Measurements from ENCODE around the gene CHDH.

Gene CHDH

DNA sequence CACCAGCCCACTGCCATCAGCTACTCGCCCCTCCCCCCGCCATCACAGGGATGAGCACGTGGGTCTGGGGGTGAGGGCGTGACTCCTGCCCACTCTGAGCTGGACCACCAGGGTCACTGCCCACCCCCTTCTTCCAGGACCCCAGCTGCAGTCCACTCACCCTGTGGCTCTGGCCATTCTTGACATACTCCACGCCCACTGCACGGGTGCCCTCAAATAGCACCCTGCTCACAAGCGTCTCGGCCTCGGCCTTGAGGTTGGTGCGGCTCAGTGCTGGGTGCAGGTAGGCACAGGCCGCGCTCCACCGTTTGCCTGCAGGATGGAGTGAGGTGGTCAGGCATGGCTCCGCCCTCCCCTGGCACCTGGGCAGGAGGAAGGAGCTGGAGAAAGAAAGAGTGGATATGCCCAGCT is 23.9 kb downstream of the CHDH start:
- no peak overlapping the region for H3K9ac ChIP-seq (ENCODE audit: low read depth, low read length)
- no peak for TF ChIP-seq EZH2 (IDR thresholded peaks at IDR 0.05; ENCODE audit: borderline replicate concordance, low read depth, low read length, severe bottlenecking)
- TF ChIP-seq, protein P1, sequence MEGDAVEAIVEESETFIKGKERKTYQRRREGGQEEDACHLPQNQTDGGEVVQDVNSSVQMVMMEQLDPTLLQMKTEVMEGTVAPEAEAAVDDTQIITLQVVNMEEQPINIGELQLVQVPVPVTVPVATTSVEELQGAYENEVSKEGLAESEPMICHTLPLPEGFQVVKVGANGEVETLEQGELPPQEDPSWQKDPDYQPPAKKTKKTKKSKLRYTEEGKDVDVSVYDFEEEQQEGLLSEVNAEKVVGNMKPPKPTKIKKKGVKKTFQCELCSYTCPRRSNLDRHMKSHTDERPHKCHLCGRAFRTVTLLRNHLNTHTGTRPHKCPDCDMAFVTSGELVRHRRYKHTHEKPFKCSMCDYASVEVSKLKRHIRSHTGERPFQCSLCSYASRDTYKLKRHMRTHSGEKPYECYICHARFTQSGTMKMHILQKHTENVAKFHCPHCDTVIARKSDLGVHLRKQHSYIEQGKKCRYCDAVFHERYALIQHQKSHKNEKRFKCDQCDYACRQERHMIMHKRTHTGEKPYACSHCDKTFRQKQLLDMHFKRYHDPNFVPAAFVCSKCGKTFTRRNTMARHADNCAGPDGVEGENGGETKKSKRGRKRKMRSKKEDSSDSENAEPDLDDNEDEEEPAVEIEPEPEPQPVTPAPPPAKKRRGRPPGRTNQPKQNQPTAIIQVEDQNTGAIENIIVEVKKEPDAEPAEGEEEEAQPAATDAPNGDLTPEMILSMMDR (IDR thresholded peaks at IDR 0.05; ENCODE audit: borderline replicate concordance, extremely low read depth, low read length, poor library complexity, severe bottlenecking): no peak
- DNase-seq: no peak
- H3K4me1 ChIP-seq (ENCODE audit: insufficient read depth, low read length): peaks cover 17% of the 10 kb centered on the region
- H3K4me2 ChIP-seq (ENCODE audit: insufficient read depth, low read length): no peak overlapping the region
- H4K20me1 ChIP-seq (ENCODE audit: insufficient read depth, low read length): peaks cover 8% of the 10 kb centered on the region
- H3K27ac ChIP-seq (ENCODE audit: low read length): no peak overlapping the region
- no peaks in the 10 kb centered on the region for H3K9me3 ChIP-seq (ENCODE audit: insufficient read depth, low read length, severe bottlenecking)
- no peak overlapping the region for H3K4me3 ChIP-seq (ENCODE audit: low read depth in 1 of 2, low read length in 2 of 2)
- no peaks in the 10 kb centered on the region for H3K36me3 ChIP-seq (ENCODE audit: insufficient read depth, low read length)
- peaks cover 19% of the 10 kb centered on the region for H3K27me3 ChIP-seq (ENCODE audit: insufficient read depth, low read length, poor library complexity)
- ATAC-seq (ENCODE audit: insufficient read depth, low read depth): no peak
- no peaks in the 10 kb centered on the region for H3K79me2 ChIP-seq (ENCODE audit: insufficient read depth, low read length)
- no peak overlapping the region for H2AFZ ChIP-seq (ENCODE audit: low read depth, low read length)

- no peak overlapping the region for H2AFZ ChIP-seq (ENCODE audit: low read depth, low read length)
- DNase-seq (peak; percentile 20), ATAC-seq (ENCODE audit: insufficient read depth, low read depth) (peak; percentile 48; the same call in 2 of the 3 replicates)
- H3K27me3 ChIP-seq (ENCODE audit: insufficient read depth, low read length, poor library complexity): peaks cover 23% of the 10 kb centered on the region
- TF ChIP-seq, protein P1 (IDR thresholded peaks at IDR 0.05; ENCODE audit: borderline replicate concordance, extremely low read depth, low read length, poor library complexity, severe bottlenecking): no peak
- TF ChIP-seq EZH2 (IDR thresholded peaks at IDR 0.05; ENCODE audit: borderline replicate concordance, low read depth, low read length, severe bottlenecking): no peak
- no peak overlapping the region for H3K27ac ChIP-seq (ENCODE audit: low read length)
- no peak overlapping the region for H3K9ac ChIP-seq (ENCODE audit: low read depth, low read length)
- H3K36me3 ChIP-seq (ENCODE audit: insufficient read depth, low read length): no peaks in the 10 kb centered on the region
- no peaks in the 10 kb centered on the region for H3K79me2 ChIP-seq (ENCODE audit: insufficient read depth, low read length)
- peaks cover 19% of the 10 kb centered on the region for H3K4me1 ChIP-seq (ENCODE audit: insufficient read depth, low read length)
- H4K20me1 ChIP-seq (ENCODE audit: insufficient read depth, low read length): peaks cover 11% of the 10 kb centered on the region
- H3K9me3 ChIP-seq (ENCODE audit: insufficient read depth, low read length, severe bottlenecking): no peaks in the 10 kb centered on the region
- H3K4me2 ChIP-seq (ENCODE audit: insufficient read depth, low read length): no peak overlapping the region
- H3K4me3 ChIP-seq (ENCODE audit: low read depth in 1 of 2, low read length in 2 of 2): no peak overlapping the region
Measured at GRCh38 chr3:53821631-53822121, 24.5 kb downstream of the CHDH start.

DNA sequence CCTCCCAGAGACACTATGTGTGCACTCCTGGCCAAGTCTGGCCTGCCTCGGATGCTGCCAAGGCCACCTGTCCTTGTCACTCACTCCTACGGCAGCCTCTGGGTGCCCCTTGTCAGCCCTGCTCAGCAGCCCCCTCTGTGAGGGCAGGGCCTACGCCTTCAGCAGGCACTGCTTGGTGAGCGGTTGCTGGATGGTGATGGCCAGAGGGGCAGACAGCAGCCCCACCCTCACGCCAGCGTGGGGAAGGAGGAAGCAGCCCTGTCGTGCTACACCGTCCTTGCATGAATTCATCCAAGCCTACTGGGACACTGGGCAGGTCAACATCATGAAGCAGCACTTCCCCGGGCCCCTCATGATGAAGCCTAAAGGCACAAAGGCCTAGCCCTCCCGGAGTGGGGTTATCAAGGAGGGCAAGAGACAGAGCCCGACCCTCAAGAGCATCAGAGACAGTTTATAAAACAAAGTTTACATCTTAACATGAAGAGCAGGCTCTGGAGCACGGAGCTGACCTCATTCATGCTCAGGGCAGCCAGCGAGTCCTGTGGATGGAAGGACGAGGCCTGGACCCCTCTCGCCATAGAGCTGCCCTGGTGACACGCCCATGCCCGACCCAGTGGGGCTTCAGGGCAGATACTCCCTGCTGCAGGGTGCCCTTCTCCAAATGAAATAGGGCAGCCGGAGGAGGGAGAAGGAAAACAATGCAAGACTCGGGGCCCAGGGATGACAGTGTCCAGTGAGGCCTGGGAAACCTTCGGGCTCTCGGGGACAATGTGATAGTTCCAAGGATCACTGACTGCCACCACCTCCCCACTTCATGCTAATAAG is 25.3 kb downstream of the CHDH start:
- Histone ChIP-seq H3K9ac (ENCODE audit: low read depth, low read length) (no peak overlapping the region), H3K4me3 (ENCODE audit: low read depth in 1 of 2, low read length in 2 of 2) (no peak overlapping the region), H3K4me1 (ENCODE audit: insufficient read depth, low read length) (peaks cover 19% of the 10 kb centered on the region), H3K4me2 (ENCODE audit: insufficient read depth, low read length) (no peak overlapping the region), H3K9me3 (ENCODE audit: insufficient read depth, low read length, severe bottlenecking) (no peaks in the 10 kb centered on the region), H4K20me1 (ENCODE audit: insufficient read depth, low read length) (peaks cover 11% of the 10 kb centered on the region), H3K36me3 (ENCODE audit: insufficient read depth, low read length) (no peaks in the 10 kb centered on the region), H3K79me2 (ENCODE audit: insufficient read depth, low read length) (no peaks in the 10 kb centered on the region), H2AFZ (ENCODE audit: low read depth, low read length) (no peak overlapping the region), H3K27me3 (ENCODE audit: insufficient read depth, low read length, poor library complexity) (peaks cover 21% of the 10 kb centered on the region), H3K27ac (ENCODE audit: low read length) (no peak overlapping the region)
- TF ChIP-seq EZH2 (IDR thresholded peaks at IDR 0.05; ENCODE audit: borderline replicate concordance, low read depth, low read length, severe bottlenecking): no peak
- TF ChIP-seq, protein P1 (IDR thresholded peaks at IDR 0.05; ENCODE audit: borderline replicate concordance, extremely low read depth, low read length, poor library complexity, severe bottlenecking): no peak
- no peak for DNase-seq
- no peak for ATAC-seq (ENCODE audit: insufficient read depth, low read depth)
